Inflammatory macrophage treated with lipopolysaccharide for 4 hours (primary cell): Measurements from ENCODE around the gene VSTM5.

Experiments used
- DNase-seq: peaks from one replicate; pipeline ENCODE4 v3.0.0-alpha.2; 2020

VSTM5 gene

GRCh38 chr11:93842034-93842433 is 8.4 kb downstream of the VSTM5 start:
- DNase-seq, result no peak

GRCh38 chr11:93841446-93841845 is 9.0 kb downstream of the VSTM5 start:
- no peak for DNase-seq

GRCh38 chr11:93840981-93841380 is 9.4 kb downstream of the VSTM5 start:
- DNase-seq, result no peak

GRCh38 chr11:93840180-93840579 is 10.2 kb downstream of the VSTM5 start:
- DNase-seq, result no peak

- DNase-seq, result no peak
Observed at GRCh38 chr11:93838967-93839366, 11.5 kb downstream of the VSTM5 start.

- no peak for DNase-seq
Observed at GRCh38 chr11:93832780-93833179, 17.6 kb downstream of the VSTM5 start.

- DNase-seq, result no peak
Observed at GRCh38 chr11:93831343-93832127, 18.9 kb downstream of the VSTM5 start.

- no peak for DNase-seq
Observed at GRCh38 chr11:93829598-93829997, 20.8 kb downstream of the VSTM5 start.

GRCh38 chr11:93827363-93827762 is 23.1 kb downstream of the VSTM5 start:
- DNase-seq, result no peak

GRCh38 chr11:93823210-93823609 is 27.2 kb downstream of the VSTM5 start:
- no peak for DNase-seq

- DNase-seq, result no peak
Observed at GRCh38 chr11:93822359-93822758, 28.1 kb downstream of the VSTM5 start.

GRCh38 chr11:93821617-93822016 is 28.8 kb downstream of the VSTM5 start:
- no peak for DNase-seq

- no peak for DNase-seq
Observed at GRCh38 chr11:93820847-93821246, 29.6 kb downstream of the VSTM5 start.

- no peak for DNase-seq
Observed at GRCh38 chr11:93819966-93820695, 30.3 kb downstream of the VSTM5 start.

GRCh38 chr11:93817426-93818348 is 32.7 kb downstream of the VSTM5 start:
- DNase-seq, result no peak

- no peak for DNase-seq
Observed at GRCh38 chr11:93814966-93815633, 35.3 kb downstream of the VSTM5 start.

GRCh38 chr11:93813974-93814373 is 36.4 kb downstream of the VSTM5 start:
- DNase-seq, result no peak

GRCh38 chr11:93807980-93808379 is 42.4 kb downstream of the VSTM5 start:
- DNase-seq, result no peak

GRCh38 chr11:93804879-93805278 is 45.5 kb downstream of the VSTM5 start:
- no peak for DNase-seq

GRCh38 chr11:93801366-93801765 is 49.1 kb downstream of the VSTM5 start:
- DNase-seq, result no peak

GRCh38 chr11:93796441-93797231 is 53.8 kb downstream of the VSTM5 start:
- no peak for DNase-seq

- no peak for DNase-seq
Observed at GRCh38 chr11:93791493-93791892, 58.9 kb downstream of the VSTM5 start.
